ENCODE data around the gene ARFGAP3. TPM values are rescaled to one million over a fixed set of nuclear protein-coding genes. Genes with fewer than 3 reads are reported as not detected.

ARFGAP3 gene, protein sequence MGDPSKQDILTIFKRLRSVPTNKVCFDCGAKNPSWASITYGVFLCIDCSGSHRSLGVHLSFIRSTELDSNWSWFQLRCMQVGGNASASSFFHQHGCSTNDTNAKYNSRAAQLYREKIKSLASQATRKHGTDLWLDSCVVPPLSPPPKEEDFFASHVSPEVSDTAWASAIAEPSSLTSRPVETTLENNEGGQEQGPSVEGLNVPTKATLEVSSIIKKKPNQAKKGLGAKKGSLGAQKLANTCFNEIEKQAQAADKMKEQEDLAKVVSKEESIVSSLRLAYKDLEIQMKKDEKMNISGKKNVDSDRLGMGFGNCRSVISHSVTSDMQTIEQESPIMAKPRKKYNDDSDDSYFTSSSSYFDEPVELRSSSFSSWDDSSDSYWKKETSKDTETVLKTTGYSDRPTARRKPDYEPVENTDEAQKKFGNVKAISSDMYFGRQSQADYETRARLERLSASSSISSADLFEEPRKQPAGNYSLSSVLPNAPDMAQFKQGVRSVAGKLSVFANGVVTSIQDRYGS
- 12.0 to 19.2 TPM (median 18.1 TPM) in 5 replicates for total RNA-seq (2022; extraction: Qiagen RNA extraction; ENCODE audit: low read depth)

GRCh38 chr22:42856865-42857704 lies at the start of gene ARFGAP3:
Gene ARFGAP3, minus strand, starts transcription at chr22:42857273. Its CDS starts 91 bp downstream, at chr22:42857182.

Other genes with a start within 250 kb of the ARFGAP3 start
- gene POLDIP3, start 242.4 kb downstream of the ARFGAP3 start, total RNA-seq (2022; extraction: Qiagen RNA extraction; ENCODE audit: low read depth): 36.5 to 40.1 TPM (median 39.2 TPM) in 5 replicates
- not detected in 5 replicates for gene ATP5MGL, start 216.7 kb downstream of the ARFGAP3 start, total RNA-seq (2022; extraction: Qiagen RNA extraction; ENCODE audit: low read depth)
- 80.3 to 119 TPM (median 98.1 TPM) in 5 replicates for gene CYB5R3, start 207.9 kb downstream of the ARFGAP3 start, total RNA-seq (2022; extraction: Qiagen RNA extraction; ENCODE audit: low read depth)
- gene A4GALT, start 136.4 kb downstream of the ARFGAP3 start, total RNA-seq (2022; extraction: Qiagen RNA extraction; ENCODE audit: low read depth): 11.8 to 16.0 TPM (median 14.4 TPM) in 5 replicates
- gene PACSIN2, start 157.9 kb upstream of the ARFGAP3 start, total RNA-seq (2022; extraction: Qiagen RNA extraction; ENCODE audit: low read depth): 62.4 to 74.3 TPM (median 72.7 TPM) in 5 replicates
- 1.9 to 2.6 TPM (median 2.2 TPM) in 5 replicates for gene TTLL1, start 232.1 kb upstream of the ARFGAP3 start, total RNA-seq (2022; extraction: Qiagen RNA extraction; ENCODE audit: low read depth)